ENCODE results near the gene KLK13. TPM values are rescaled to one million over a fixed set of nuclear protein-coding genes. Genes with fewer than 3 reads are reported as not detected.

KLK13 gene
- polyA plus RNA-seq, 1 experiment, result not detected

- no peak for DNase-seq (ENCODE audit: low read depth, low spot score)
- CTCF ChIA-PET, result interaction anchor here (2.3 kb wide), 1 partner anchor 72 kb away, joined by 10 read pairs; no protein-coding TSS in a partner anchor
- H3K27ac ChIP-seq (ENCODE audit: low read depth, low read length), result no peak overlapping the region
- no peak overlapping the region for H3K4me3 ChIP-seq (ENCODE audit: low read depth, low read length)
- TF ChIP-seq CTCF (IDR thresholded peaks at IDR 0.05; ENCODE audit: low read depth, low read length), result no peak
- H3K9me3 ChIP-seq (ENCODE audit: control insufficient read depth, insufficient read depth, low read length), result no peaks in the 10 kb centered on the region
- POLR2A ChIA-PET, result no interaction called here
- no peaks in the 10 kb centered on the region for H3K27me3 ChIP-seq (ENCODE audit: control insufficient read depth, insufficient read depth, low read length)
Measured at GRCh38 chr19:51093101-51093500, 28.2 kb upstream of the KLK13 start.

GRCh38 chr19:51091895-51092873, 27.3 kb upstream of the KLK13 start:
- CTCF ChIA-PET, result interaction anchor here (0.6 to 2.3 kb wide), 2 partner anchors 71 to 1934 kb away, joined by 7 to 10 read pairs; no protein-coding TSS in a partner anchor

GRCh38 chr19:51091126-51091525, 26.2 kb upstream of the KLK13 start:
- ChIA-PET CTCF (no interaction called here), POLR2A (no interaction called here)
- H3K4me3 ChIP-seq (ENCODE audit: low read depth, low read length), result no peak overlapping the region
- H3K9me3 ChIP-seq (ENCODE audit: control insufficient read depth, insufficient read depth, low read length), result no peaks in the 10 kb centered on the region
- no peak for DNase-seq (ENCODE audit: low read depth, low spot score)
- H3K27ac ChIP-seq (ENCODE audit: low read depth, low read length), result no peak overlapping the region
- no peaks in the 10 kb centered on the region for H3K27me3 ChIP-seq (ENCODE audit: control insufficient read depth, insufficient read depth, low read length)
- no peak for TF ChIP-seq CTCF (IDR thresholded peaks at IDR 0.05; ENCODE audit: low read depth, low read length)

More at GRCh38 chr19:51091895-51092873, 27.3 kb upstream of the KLK13 start:
- no peak for DNase-seq (ENCODE audit: low read depth, low spot score)
- Histone ChIP-seq H3K27ac (ENCODE audit: low read depth, low read length) (no peak overlapping the region), H3K9me3 (ENCODE audit: control insufficient read depth, insufficient read depth, low read length) (no peaks in the 10 kb centered on the region), H3K4me3 (ENCODE audit: low read depth, low read length) (no peak overlapping the region), H3K27me3 (ENCODE audit: control insufficient read depth, insufficient read depth, low read length) (no peaks in the 10 kb centered on the region)
- POLR2A ChIA-PET, result no interaction called here
- TF ChIP-seq CTCF (IDR thresholded peaks at IDR 0.05; ENCODE audit: low read depth, low read length), result no peak

- no peaks in the 10 kb centered on the region for H3K27me3 ChIP-seq (ENCODE audit: control insufficient read depth, insufficient read depth, low read length)
- H3K4me3 ChIP-seq (ENCODE audit: low read depth, low read length), result no peak overlapping the region
- POLR2A ChIA-PET, result no interaction called here
- H3K9me3 ChIP-seq (ENCODE audit: control insufficient read depth, insufficient read depth, low read length), result no peaks in the 10 kb centered on the region
- H3K27ac ChIP-seq (ENCODE audit: low read depth, low read length), result no peak overlapping the region
- no peak for TF ChIP-seq CTCF (IDR thresholded peaks at IDR 0.05; ENCODE audit: low read depth, low read length)
- DNase-seq (ENCODE audit: low read depth, low spot score), result no peak
- CTCF ChIA-PET, result interaction anchor here (0.9 kb wide), 1 partner anchor 70 kb away, joined by 4 read pairs; no protein-coding TSS in a partner anchor
Measured at GRCh38 chr19:51090471-51090870, 25.6 kb upstream of the KLK13 start.

- DNase-seq (ENCODE audit: low read depth, low spot score), result no peak
- TF ChIP-seq CTCF (IDR thresholded peaks at IDR 0.05; ENCODE audit: low read depth, low read length), result no peak
- no peak overlapping the region for H3K27ac ChIP-seq (ENCODE audit: low read depth, low read length)
- no peaks in the 10 kb centered on the region for H3K27me3 ChIP-seq (ENCODE audit: control insufficient read depth, insufficient read depth, low read length)
- ChIA-PET POLR2A (no interaction called here), CTCF (no interaction called here)
- H3K4me3 ChIP-seq (ENCODE audit: low read depth, low read length), result no peak overlapping the region
- no peaks in the 10 kb centered on the region for H3K9me3 ChIP-seq (ENCODE audit: control insufficient read depth, insufficient read depth, low read length)
Measured at GRCh38 chr19:51089786-51090185, 24.9 kb upstream of the KLK13 start.
